ENCODE measurements around the gene PODXL. TPM values are rescaled to one million over a fixed set of nuclear protein-coding genes. Genes with fewer than 3 reads are reported as not detected.

Gene PODXL
- total and polyA plus RNA-seq, 2 donors (not counting 3 experiments of a cell fraction or from before 2014, with no cell fraction given): 86.4 to 156 TPM

GRCh38 chr7:131493581-131493980 lies 62.8 kb downstream of the PODXL start:
- no peak overlapping the region for H3K9ac ChIP-seq (replicated peaks; ENCODE audit: extremely low read depth, insufficient read depth, low read length)
- dilution Hi-C loops (cut with MboI; ENCODE audit: extremely low pct_ligation_motif_present, low sequenced_read_pairs) (no loop called here), intact Hi-C loops (cut with micrococcal nuclease) (no loop called here)
- H3K79me2 ChIP-seq (ENCODE audit: control insufficient read depth, insufficient read depth, low read length): no peaks in the 10 kb centered on the region
- no peaks in the 10 kb centered on the region for H3K4me1 ChIP-seq (ENCODE audit: control insufficient read depth, extremely low read depth, insufficient read depth, low read length)
- no peaks in the 10 kb centered on the region for H3K27me3 ChIP-seq (ENCODE audit: control insufficient read depth in 2 of 2, insufficient read depth in 2 of 2, low read length in 2 of 2)
- no peaks in the 10 kb centered on the region for H4K20me1 ChIP-seq (replicated peaks; ENCODE audit: control insufficient read depth, extremely low read depth, insufficient read depth, low read length)
- H3K9me3 ChIP-seq (replicated peaks; ENCODE audit: control insufficient read depth, insufficient read depth, low read length): no peaks in the 10 kb centered on the region
- H3K4me2 ChIP-seq (ENCODE audit: insufficient read depth, low read length): no peak overlapping the region
- no peak overlapping the region for H2AFZ ChIP-seq (ENCODE audit: low read depth, low read length)
- POLR2A ChIA-PET: no interaction called here
- no TSS peak for BruUV-seq (replicated peaks)
- CTCF ChIA-PET: interaction anchor here (1.2 to 2.3 kb wide), 5 partner anchors 10 to 73 kb away, joined by 3 to 8 read pairs (median 6); no protein-coding TSS in a partner anchor
- DNase-seq (ENCODE audit: low read depth, low spot score) (no peak), FAIRE-seq (no peak)
- no peak overlapping the region for H3K27ac ChIP-seq (ENCODE audit: insufficient read depth, low read depth, low read length)
- peaks cover 0 to 4% of the 10 kb centered on the region in 2 experiments for H3K36me3 ChIP-seq (ENCODE audit: control insufficient read depth in 2 of 2, extremely low read depth in 1 of 2, insufficient read depth in 2 of 2, low read length in 2 of 2)
- H3K9me1 ChIP-seq (replicated peaks; ENCODE audit: control insufficient read depth, extremely low read depth, insufficient read depth, low read length): no peaks in the 10 kb centered on the region
- H3K4me3 ChIP-seq (replicated peaks in 1 of 3; ENCODE audit: insufficient read depth in 1 of 3, low read depth in 1 of 3, low read length in 3 of 3): no peak overlapping the region
- TF ChIP-seq POLR2A (IDR thresholded peaks at IDR 0.05; ENCODE audit: low read depth, low read length) (no peak), EZH2 (IDR thresholded peaks at IDR 0.05; ENCODE audit: borderline replicate concordance, low read depth, low read length, severe bottlenecking) (no peak), FOS (IDR thresholded peaks at IDR 0.05; ENCODE audit: borderline replicate concordance, insufficient read depth, low read length) (no peak), POLR2AphosphoS5 (IDR thresholded peaks at IDR 0.05; ENCODE audit: insufficient read depth, low read depth, low read length) (no peak), JUN (IDR thresholded peaks at IDR 0.05; ENCODE audit: borderline replicate concordance, insufficient read depth, insufficient read length, low read depth) (no peak), MYC (IDR thresholded peaks at IDR 0.05; ENCODE audit: low read depth, low read length) (no peak), MAX (IDR thresholded peaks at IDR 0.05; ENCODE audit: insufficient read depth, insufficient read length) (no peak), GATA2 (IDR thresholded peaks at IDR 0.05; ENCODE audit: insufficient read depth, insufficient read length, low read depth, low read length) (no peak), CTCF (IDR thresholded peaks at IDR 0.05; ENCODE audit: extremely low read depth in 1 of 2, insufficient read depth in 1 of 2, low read depth in 1 of 2, low read length in 2 of 2) (no peak)

Measured in endothelial cell of umbilical vein (primary cell).